SIG-M5 (cell line): ENCODE data around the gene ATG101.
"Not testable (repeated sequence)": the region's sequence is repeated elsewhere in the genome, so short reads cannot be mapped to it uniquely, and the experiment has no call there.

Experiments used
- DNase-seq: peaks from one replicate; lab custom pipeline; 2025; lab: John Stamatoyannopoulos, UW

The ATG101 gene

GRCh38 chr12:52116222-52117125 lies 46.7 kb downstream of the ATG101 start:
- DNase-seq = not testable (repeated sequence)

- DNase-seq = not testable (repeated sequence)
Observed at GRCh38 chr12:52117806-52118475, 48.2 kb downstream of the ATG101 start.

- DNase-seq = no peak
Observed at GRCh38 chr12:52119398-52120254, 49.8 kb downstream of the ATG101 start.

- DNase-seq = no peak
Observed at GRCh38 chr12:52120951-52121823, 51.4 kb downstream of the ATG101 start.

- no peak for DNase-seq
Observed at GRCh38 chr12:52121824-52122539, 52.2 kb downstream of the ATG101 start.

- DNase-seq = no peak
Observed at GRCh38 chr12:52122540-52122871, 52.7 kb downstream of the ATG101 start.

GRCh38 chr12:52122904-52123303 lies 53.1 kb downstream of the ATG101 start:
- DNase-seq = no peak

GRCh38 chr12:52123487-52124186 lies 53.9 kb downstream of the ATG101 start:
- DNase-seq = no peak

GRCh38 chr12:52125476-52125900 lies 55.7 kb downstream of the ATG101 start:
- DNase-seq = no peak

- DNase-seq = no peak
Observed at GRCh38 chr12:52126050-52126604, 56.3 kb downstream of the ATG101 start.
